Activated gamma-delta T cell (primary cell): ENCODE results near the gene KRTAP10-11.

Experiments used
- DNase-seq: peaks from one replicate; lab custom pipeline; 2025; lab: John Stamatoyannopoulos, UW

KRTAP10-11 gene

DNA sequence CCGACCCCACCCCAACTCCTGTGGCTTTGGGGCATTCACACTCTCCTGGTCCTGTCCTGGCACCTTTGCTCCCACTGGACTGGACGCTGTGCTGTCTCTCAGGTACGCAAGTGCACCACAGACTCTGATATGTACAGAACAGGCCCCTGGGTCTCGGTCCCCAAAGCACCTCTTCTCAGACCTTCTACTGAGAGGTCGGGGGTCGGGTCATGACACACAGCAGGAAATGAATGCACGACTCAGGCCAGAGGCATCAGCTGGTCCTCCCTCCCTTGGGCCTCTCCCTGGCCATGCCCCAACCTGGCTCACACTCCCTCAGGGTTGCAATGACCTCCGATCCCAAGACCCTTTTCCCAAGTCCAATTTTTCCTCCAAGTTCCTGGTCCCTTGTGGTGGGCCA lies 49.0 kb downstream of the KRTAP10-11 start:
- DNase-seq, result no peak

DNA sequence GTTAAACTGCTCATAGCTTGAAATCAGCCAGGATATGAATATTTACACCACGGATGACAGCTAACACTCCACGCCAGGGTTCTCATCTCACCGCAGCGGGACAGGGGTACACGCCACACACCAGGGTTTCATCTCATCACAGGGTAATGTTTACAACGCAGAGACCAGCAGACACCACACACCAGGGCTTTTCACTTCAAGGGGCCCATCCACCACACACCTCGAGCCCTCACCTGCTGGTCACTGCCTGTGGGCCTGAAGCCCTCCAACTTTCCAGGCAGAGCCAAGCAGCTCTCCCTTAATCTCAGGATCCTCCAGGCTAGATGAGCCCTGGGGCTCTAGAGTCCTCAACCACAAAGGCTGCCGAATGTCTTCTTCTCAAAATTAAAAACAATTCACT lies 49.4 kb downstream of the KRTAP10-11 start:
- no peak for DNase-seq

DNA sequence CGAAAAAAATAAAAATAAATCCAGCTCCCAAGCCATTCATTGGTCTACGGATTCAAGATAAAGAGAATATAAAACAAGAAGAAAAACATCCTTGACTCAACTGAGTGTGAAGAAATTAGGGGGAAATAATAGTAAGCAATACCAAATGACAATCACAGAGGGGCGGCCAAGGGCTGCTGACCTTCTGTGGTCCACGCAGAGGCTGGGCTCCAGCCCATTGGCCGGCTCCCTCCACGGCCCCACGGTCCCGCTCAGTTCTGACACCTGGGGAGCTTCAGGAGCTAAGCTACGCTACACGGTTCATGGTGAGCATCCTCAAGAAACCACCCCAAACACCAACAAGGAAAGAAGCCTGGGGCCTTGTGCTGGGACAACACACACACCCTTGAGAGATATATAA lies 50.4 kb downstream of the KRTAP10-11 start:
- DNase-seq, result no peak
